HG03196 (cell line): Measurements from ENCODE around the gene CRYM.
"Not testable (repeated sequence)": the region's sequence is repeated elsewhere in the genome, so short reads cannot be mapped to it uniquely, and the experiment has no call there.

Experiments used
- ATAC-seq: cut with Tn5 transposase; IDR thresholded peaks from one replicate; pipeline ENCODE4 v1.9.1; 2021; ENCODE audit not compliant: unreplicated experiment

The CRYM gene

DNA sequence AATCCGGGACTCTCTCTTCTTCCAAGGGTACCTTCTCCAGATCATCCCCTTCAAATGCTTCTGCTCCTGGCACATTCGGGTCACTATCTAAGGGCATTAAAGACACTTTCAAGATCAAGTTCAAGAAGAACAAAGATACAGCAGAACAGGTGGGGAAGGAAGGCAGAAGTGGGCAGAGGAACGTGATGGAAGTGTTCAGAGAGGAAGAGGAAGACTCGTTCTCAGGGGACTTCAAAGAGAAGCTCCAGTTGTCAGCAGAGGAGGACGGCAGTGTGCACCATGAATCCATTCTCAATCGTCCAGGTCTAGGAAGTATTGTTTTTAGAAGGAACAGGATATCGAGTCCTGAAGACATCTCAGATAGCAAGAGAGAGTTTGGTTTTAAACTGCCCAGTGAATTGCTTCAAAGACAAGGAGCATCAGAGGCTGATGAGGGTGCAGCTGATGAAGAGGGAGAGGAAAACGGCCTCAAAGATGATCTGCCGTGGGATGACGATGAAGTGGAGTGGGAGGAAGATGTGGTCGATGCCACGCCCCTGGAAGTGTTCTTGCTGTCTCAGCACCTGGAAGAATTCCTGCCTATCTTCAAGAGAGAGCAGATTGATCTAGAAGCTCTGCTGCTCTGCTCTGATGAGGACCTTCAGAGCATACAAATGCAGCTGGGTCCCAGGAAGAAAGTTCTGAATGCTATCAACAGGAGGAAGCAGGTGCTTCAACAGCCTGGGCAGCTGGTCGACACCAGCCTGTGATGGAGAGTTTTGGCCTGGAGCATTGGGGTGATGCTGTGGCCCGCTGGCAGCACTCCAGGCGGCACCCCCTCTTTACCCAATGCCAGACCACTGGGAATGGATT, 27.8 kb downstream of the CRYM start:
- no peak for ATAC-seq

DNA sequence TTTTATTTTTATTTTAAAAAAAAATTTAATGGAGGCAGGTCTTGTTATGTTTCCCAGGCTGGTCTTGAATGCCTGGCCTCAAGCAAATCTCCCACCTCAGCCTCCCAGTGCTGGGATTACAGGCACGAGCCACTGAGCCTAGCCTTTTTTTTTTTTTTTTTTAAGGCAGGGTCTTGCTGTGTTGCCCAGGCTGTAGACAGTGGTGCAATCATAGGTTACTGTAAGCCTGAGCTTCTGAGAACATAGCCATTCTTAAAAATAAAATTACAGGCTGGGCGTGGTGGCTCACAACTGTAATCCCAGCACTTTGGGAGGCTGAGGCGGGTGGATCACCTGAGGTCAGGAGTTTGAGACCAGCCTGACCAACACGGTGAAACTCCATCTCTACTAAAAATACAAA, 29.9 kb downstream of the CRYM start:
- ATAC-seq = not testable (repeated sequence)

- no peak for ATAC-seq
Observed at GRCh38 chr16:21244518-21245215, 33.4 kb downstream of the CRYM start.

- ATAC-seq = no peak
Observed at GRCh38 chr16:21242756-21243155, 35.3 kb downstream of the CRYM start.

GRCh38 chr16:21239646-21240045, 38.4 kb downstream of the CRYM start:
- no peak for ATAC-seq

DNA sequence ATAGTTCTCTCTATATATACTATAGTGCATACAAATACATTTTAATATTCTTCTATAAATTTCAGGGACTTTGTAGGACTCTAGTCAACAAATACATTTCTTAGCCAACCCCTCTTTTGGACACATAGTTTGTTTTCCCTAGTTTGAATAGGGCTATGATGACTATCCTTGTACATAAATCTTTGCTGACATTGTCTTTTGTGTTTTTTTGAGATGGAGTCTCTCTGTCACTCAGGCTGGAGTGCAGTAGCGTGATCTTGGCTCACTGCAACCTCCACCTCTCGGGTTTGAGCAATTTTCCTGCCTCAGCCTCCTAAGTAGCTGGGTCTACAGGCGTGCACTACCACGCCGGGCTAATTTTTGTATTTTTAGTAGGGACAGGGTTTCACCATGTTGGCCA, 41.3 kb downstream of the CRYM start:
- ATAC-seq = no peak

GRCh38 chr16:21235199-21235585, 42.9 kb downstream of the CRYM start:
- no peak for ATAC-seq

DNA sequence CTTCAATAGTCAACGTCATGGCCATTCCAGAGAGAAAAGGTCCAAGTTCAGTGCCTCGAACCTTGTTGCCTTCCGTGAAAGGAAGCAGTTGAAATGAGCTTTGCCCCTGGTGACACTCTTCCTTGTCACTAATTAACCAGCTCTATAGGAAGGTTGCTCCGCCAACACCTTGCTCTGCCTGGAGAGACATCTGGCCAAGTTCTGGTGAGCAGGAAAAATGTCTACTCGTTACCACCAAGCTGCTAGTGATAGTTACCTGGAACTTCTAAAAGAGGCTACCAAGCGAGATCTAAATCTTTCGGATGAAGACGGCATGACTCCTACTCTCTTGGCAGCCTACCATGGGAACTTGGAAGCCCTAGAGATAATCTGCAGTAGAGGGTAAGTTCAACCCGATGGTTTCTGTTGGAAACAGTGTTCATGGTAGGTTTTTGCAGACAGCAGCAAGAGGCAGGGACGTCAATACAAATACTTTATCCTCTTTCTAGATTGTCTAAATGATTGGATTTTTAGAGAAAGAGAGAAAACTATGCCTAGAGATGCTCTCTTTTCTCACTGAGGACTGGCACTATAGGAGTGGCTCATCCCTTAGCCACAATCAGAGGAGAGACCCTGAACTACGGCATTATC, 44.5 kb downstream of the CRYM start, which contains the start of gene ANKS4B:
Gene ANKS4B (plus strand): TSS at position 179 of the 630 bp plus-strand sequence. CDS start 39 bp downstream, at position 218.
- no peak for ATAC-seq

GRCh38 chr16:21233045-21233520, 45.0 kb downstream of the CRYM start:
- ATAC-seq = no peak

GRCh38 chr16:21228361-21228872, 49.7 kb downstream of the CRYM start:
- ATAC-seq = no peak

DNA sequence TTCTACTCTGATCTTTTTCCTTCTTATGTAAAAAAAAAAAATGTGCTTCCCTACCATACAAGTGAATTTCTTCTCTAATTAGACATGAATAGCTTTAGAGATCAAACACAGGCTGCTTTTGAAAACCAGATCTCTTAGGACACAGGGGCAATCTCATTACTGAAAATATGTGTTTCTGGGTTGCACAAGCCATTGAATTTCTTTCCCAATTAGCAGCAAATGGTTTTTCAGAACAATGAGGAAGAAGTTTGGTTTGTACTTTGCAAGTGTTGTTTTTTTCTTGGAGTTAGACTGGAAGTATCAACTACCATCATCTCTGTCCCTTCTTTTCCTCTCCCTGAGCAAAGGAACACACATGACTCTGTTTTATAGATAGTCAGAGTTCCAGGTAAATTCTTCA, 50.2 kb downstream of the CRYM start:
- ATAC-seq = no peak

- ATAC-seq = no peak
Observed at GRCh38 chr16:21226749-21227148, 51.3 kb downstream of the CRYM start.

GRCh38 chr16:21224800-21225199, 53.3 kb downstream of the CRYM start:
- ATAC-seq = no peak

DNA sequence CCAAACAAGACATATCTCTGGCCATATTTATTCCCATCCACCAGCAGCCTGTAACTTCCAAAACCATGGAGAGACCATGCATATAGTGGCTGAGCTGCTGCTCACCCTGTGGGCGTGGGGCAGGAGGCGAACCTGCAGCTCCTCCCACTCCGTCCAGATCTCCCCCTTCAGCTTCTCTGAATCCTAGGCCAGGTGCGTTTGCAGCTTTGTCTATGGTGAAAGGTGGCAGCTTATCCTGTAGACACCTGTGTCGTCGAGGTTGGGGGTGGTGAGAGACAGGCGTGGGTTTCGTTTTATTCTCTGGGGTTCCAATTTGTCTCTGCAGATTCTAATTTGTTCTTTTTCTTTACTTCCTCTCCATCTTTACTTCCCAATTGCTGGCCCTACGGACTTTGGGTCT, 54.3 kb downstream of the CRYM start:
- ATAC-seq = no peak

GRCh38 chr16:21222495-21223337, 55.4 kb downstream of the CRYM start:
- no peak for ATAC-seq

DNA sequence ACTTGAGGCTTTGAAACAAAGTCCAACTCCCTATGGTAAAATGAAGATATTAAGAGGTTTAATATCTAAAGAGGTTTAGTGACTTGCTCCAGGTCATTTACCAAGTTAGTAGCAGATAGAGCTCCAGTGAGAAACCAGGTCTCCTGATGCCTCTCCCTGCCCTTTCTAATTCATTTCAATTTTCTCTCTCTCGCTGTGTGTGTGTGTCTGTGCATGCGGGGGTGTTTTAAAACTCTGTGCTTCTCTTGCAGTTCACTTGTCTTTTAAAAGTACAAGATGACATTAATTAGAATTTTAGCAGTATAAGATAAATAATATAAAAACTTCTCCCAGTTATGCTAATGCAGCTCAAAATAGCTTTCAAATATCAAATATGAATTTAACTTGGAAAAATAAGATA, 58.5 kb downstream of the CRYM start:
- no peak for ATAC-seq

DNA sequence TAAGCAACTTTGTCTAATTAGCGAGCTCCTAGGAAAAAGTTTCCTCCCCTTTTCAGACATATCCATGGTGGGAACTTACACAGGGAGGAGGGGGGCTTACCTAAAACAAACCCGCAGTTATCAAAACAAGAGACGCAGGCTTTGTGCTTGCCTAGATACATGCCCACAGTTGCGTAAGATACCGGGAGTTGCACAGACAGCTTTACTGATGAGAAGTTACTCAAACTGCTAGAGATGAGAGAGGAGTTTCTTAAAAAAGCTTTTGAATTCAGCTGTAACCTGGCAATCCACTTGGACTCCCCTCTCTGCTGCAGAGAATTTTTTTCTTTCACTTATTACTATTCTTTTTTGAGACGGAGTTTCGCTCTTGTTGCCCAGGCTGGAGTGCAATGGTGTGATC, 59.9 kb downstream of the CRYM start:
- ATAC-seq = no peak

GRCh38 chr16:21217121-21217520, 61.0 kb downstream of the CRYM start:
- no peak for ATAC-seq

GRCh38 chr16:21214086-21214485, 64.0 kb downstream of the CRYM start:
- ATAC-seq = no peak

GRCh38 chr16:21211486-21211885, 66.6 kb downstream of the CRYM start, which contains the start of gene ZP2:
Gene ZP2 (minus strand): TSS chr16:21211574. CDS start chr16:21211547, 27 bp downstream.
- ATAC-seq = no peak
